GM12875 (cell line): ENCODE measurements around the gene OIT3.

Experiments
- H3K4me3 ChIP-seq: one replicate; pipeline ENCODE4 v1.5.1; 2011; ENCODE audit warnings: low read depth, low read length, control low read depth
- TF ChIP-seq, protein P1 (sequence below): IDR thresholded peaks from 2 replicates; pipeline ENCODE4 v1.5.1; 2011; ENCODE audit warnings: low read depth, mild to moderate bottlenecking, control low read depth, inconsistent platforms, low read length, moderate library complexity, borderline replicate concordance; ENCODE audit not compliant: insufficient read depth

OIT3 gene

DNA sequence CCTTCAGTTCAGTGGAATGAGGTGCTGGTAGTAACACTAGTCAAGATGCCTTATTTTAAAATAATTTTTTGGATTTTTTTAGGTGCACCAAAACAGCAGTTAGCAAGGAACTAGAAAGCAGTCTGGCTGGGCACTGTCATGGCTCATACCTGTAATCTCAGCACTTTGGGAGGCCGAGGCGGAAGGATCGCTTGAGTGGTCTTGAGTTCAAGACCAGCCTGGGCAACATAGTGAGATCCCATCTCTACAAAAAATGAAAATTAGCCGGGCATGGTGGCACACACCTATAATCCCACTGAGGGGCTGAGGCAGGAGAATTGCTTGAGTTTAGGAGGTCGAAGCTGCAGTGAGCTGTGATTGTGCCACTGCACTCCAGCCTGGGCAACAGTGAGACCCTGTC, 35.3 kb downstream of the OIT3 start:
- TF ChIP-seq, protein P1, sequence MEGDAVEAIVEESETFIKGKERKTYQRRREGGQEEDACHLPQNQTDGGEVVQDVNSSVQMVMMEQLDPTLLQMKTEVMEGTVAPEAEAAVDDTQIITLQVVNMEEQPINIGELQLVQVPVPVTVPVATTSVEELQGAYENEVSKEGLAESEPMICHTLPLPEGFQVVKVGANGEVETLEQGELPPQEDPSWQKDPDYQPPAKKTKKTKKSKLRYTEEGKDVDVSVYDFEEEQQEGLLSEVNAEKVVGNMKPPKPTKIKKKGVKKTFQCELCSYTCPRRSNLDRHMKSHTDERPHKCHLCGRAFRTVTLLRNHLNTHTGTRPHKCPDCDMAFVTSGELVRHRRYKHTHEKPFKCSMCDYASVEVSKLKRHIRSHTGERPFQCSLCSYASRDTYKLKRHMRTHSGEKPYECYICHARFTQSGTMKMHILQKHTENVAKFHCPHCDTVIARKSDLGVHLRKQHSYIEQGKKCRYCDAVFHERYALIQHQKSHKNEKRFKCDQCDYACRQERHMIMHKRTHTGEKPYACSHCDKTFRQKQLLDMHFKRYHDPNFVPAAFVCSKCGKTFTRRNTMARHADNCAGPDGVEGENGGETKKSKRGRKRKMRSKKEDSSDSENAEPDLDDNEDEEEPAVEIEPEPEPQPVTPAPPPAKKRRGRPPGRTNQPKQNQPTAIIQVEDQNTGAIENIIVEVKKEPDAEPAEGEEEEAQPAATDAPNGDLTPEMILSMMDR: no peak
- no peak overlapping the region for H3K4me3 ChIP-seq

DNA sequence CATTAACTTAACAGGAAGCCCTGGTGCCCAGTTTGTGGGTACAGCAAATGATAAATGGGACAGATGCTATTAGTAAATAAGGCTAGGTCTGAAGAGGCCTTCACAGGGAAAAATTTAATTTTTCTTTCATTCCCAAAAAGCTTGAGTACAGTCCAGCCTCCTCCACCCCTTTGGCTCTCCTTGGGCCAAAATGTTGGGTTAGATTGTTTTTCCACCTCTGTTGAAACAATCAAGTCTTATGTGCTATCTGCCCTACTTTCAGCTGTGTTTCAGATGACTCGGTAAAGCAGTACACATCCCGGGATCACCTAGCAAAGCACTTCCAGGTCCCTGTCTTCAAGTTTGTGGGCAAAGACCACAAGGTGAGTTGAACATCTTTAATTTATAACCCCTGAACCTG, 36.7 kb downstream of the OIT3 start:
- TF ChIP-seq, protein P1: no peak
- H3K4me3 ChIP-seq: no peak overlapping the region

DNA sequence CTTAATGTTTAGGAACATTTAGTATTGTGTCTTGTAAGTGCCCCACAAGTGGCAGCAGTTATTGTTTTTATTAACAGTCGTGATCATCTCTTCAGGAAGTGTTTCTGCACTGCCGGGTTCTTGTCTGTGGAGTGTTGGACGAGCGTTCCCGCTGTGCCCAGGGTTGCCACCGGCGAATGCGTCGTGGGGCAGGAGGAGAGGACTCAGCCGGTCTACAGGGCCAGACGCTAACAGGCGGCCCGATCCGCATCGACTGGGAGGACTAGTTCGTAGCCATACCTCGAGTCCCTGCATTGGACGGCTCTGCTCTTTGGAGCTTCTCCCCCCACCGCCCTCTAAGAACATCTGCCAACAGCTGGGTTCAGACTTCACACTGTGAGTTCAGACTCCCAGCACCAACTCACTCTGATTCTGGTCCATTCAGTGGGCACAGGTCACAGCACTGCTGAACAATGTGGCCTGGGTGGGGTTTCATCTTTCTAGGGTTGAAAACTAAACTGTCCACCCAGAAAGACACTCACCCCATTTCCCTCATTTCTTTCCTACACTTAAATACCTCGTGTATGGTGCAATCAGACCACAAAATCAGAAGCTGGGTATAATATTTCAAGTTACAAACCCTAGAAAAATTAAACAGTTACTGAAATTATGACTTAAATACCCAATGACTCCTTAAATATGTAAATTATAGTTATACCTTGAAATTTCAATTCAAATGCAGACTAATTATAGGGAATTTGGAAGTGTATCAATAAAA, 38.9 kb downstream of the OIT3 start:
- H3K4me3 ChIP-seq: no peak overlapping the region
- TF ChIP-seq, protein P1: no peak

DNA sequence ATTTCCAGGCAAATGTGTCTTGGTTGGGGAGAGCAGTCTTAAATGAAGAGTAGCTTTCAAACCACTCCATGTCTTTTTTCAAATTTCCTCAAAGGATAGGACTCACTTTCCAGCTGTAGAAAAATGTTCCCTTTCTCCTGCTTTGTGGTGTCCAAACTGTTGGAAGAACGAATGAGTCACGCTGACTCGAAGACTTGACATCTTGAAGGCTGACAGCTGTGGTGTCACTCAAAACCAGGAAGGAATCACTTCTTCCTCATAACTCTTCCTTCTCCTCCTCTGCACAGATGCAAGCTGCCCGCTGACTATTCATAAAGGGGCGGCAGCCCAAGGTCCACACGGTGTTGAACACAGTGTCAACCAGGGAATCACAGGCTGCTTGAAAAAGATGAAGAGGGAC, 41.8 kb downstream of the OIT3 start:
- TF ChIP-seq, protein P1: no peak

DNA sequence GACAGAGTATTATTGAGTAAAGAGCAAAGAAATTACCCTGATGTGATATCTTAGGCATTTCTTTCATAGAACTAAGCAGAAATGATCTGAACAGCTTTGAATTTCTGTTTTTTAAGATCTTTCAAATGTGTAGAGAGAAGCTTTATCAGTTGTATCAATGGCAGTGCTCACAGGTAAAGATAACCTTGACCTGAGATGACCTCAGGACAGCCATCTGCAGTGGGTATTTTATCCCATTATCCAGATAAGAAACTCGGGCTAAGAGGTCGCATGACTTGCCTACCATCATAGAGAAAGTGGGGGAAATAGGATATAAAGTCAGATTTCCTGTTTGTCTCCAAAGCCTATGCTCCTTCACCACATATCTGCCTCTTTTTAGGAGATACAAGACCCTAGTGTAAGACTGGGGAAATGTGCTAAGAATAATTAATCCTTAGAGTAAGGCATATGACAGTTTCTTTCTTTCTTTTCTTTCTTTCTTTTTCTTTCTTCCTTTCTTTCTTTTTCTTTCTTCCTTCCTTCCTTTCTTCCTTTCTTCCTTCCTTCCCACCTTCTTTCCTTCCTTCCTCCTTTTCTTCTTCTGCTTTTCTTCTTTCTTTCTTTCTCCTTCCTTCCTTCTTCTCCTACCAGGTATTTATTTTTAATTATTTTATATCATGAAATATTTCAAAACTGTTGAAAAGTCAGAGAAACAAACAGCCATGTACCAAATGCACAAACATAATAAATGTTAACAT, 50.1 kb downstream of the OIT3 start:
- TF ChIP-seq, protein P1: no peak
- H3K4me3 ChIP-seq: no peak overlapping the region

More for the DNA sequence above, 41.8 kb downstream of the OIT3 start:
- H3K4me3 ChIP-seq: no peak overlapping the region

DNA sequence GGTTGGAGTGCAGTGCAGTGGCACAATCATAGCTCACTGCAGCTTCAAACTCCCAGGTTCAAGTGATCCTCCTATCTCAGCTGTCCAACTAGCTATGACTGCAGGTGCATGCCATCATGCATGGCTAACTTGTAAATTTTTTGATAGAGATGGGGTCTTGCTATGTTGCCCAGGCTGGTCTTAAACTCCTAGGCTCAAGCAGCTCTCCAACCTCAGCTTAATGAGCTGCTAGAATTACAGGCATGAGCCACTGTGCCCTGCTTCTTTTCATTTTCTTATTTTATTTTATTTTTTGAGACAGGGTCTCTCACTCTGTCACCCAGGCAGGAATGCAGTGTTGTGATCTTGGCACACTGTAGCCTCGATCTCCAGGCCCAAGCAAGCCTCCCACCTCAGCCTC, 53.4 kb downstream of the OIT3 start:
- H3K4me3 ChIP-seq: no peak overlapping the region
- TF ChIP-seq, protein P1: no peak

DNA sequence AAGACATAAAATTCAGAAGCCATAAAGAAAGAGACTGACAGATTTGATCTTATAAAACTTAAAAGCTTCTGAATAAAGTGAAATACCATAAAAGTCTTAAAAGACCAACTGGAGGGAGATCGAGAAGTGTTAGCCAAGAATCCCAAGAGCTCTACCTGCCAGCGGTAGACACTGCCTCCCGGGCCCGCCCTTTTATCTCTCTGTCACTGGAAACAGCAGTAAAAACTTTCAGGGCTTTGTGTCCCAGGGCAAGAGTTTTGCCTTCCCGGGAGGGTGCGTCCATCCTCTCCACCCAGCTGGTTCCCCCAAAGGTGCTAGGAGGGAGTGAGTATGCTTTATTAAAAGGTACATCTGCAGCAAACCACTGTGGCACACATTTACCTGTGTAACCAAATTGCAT, 55.2 kb downstream of the OIT3 start:
- TF ChIP-seq, protein P1: no peak
- no peak overlapping the region for H3K4me3 ChIP-seq
